Keratinocyte (primary cell): ENCODE measurements around the gene INPP5E. TPM values are rescaled to one million over a fixed set of nuclear protein-coding genes. Genes with fewer than 3 reads are reported as not detected.

Experiments used
- DNase-seq: peaks from one replicate; pipeline ENCODE4 v3.0.0-alpha.2; 2011; ENCODE audit warnings: low read depth, missing footprints, low spot score
- FAIRE-seq: peaks from 2 replicates; lab custom pipeline; 2011; peaks lifted over from hg19 to GRCh38; lab: Jason Lieb, UNC
- H2AFZ ChIP-seq: 2 replicates; pipeline ENCODE4 v1.6.0; 2012; ENCODE audit warnings: low read length, control low read depth, inconsistent platforms; ENCODE audit not compliant: control insufficient read depth
- H3K27ac ChIP-seq: 2 replicates; pipeline ENCODE4 v1.5.1; 2011; ENCODE audit warnings: low read length; ENCODE audit not compliant: control insufficient read depth, insufficient read depth
- H3K27me3 ChIP-seq: 3 replicates; pipeline ENCODE4 v1.6.0; 2011; ENCODE audit warnings: low read length; ENCODE audit not compliant: control insufficient read depth, insufficient read depth; ENCODE audit errors: extremely low read depth
- H3K36me3 ChIP-seq, 2 experiments: 2 replicates in 1 of 2; 3 replicates in 1 of 2; pipeline ENCODE4 v1.5.1; 2011; ENCODE audit warnings: low read length in 2 of 2, mild to moderate bottlenecking in 1 of 2; ENCODE audit not compliant: control insufficient read depth in 2 of 2, insufficient read depth in 2 of 2; ENCODE audit errors: extremely low read depth in 1 of 2
- H3K4me1 ChIP-seq: 3 replicates; pipeline ENCODE4 v1.5.1; 2011; ENCODE audit warnings: low read length; ENCODE audit not compliant: control insufficient read depth, insufficient read depth; ENCODE audit errors: extremely low read depth
- H3K4me2 ChIP-seq: 3 replicates; pipeline ENCODE4 v1.6.0; 2011; ENCODE audit warnings: low read depth, low read length; ENCODE audit not compliant: control insufficient read depth, insufficient read depth; ENCODE audit errors: extremely low read depth
- H3K4me3 ChIP-seq, 3 experiments: fragments of 200-600 bp in 1 of 3; sonication (generic) in 1 of 3; 2 replicates in 2 of 3; 3 replicates in 1 of 3; pipeline ENCODE4 v1.5.1; 2011 to 2016; ENCODE audit warnings: low read length in 3 of 3, mild to moderate bottlenecking in 3 of 3, control low read depth in 2 of 3, inconsistent platforms in 1 of 3, low read depth in 1 of 3, mixed read lengths in 1 of 3, mixed run types in 1 of 3, moderate library complexity in 1 of 3; ENCODE audit not compliant: control insufficient read depth in 2 of 3, insufficient read depth in 2 of 3; ENCODE audit errors: extremely low read depth in 1 of 3
- H3K79me2 ChIP-seq: 2 replicates; pipeline ENCODE4 v1.6.0; 2012; ENCODE audit warnings: low read length; ENCODE audit not compliant: control insufficient read depth, insufficient read depth
- H3K9ac ChIP-seq: 3 replicates; pipeline ENCODE4 v1.6.0; 2011; ENCODE audit warnings: low read length; ENCODE audit not compliant: control insufficient read depth, insufficient read depth; ENCODE audit errors: extremely low read depth
- H3K9me1 ChIP-seq: 3 replicates; pipeline ENCODE4 v1.6.0; 2011; ENCODE audit warnings: low read length; ENCODE audit not compliant: control insufficient read depth, insufficient read depth; ENCODE audit errors: extremely low read depth
- H3K9me3 ChIP-seq: 2 replicates; pipeline ENCODE4 v1.5.1; 2012; ENCODE audit warnings: low read depth, low read length; ENCODE audit not compliant: control insufficient read depth
- H4K20me1 ChIP-seq: 3 replicates; pipeline ENCODE4 v1.6.0; 2011; ENCODE audit warnings: low read length; ENCODE audit not compliant: control insufficient read depth, insufficient read depth; ENCODE audit errors: extremely low read depth
- CTCF ChIP-seq, 3 experiments: IDR thresholded peaks in 1 of 3; conservative IDR thresholded peaks in 1 of 3; optimal IDR thresholded peaks in 1 of 3; 2 replicates in 2 of 3; 3 replicates in 1 of 3; pipeline versions ENCODE3 to v1.5.1; 2011; ENCODE audit warnings: low read length in 3 of 3, mild to moderate bottlenecking in 3 of 3, moderate library complexity in 2 of 3, control low read depth in 1 of 3, inconsistent platforms in 1 of 3; ENCODE audit not compliant: insufficient read depth in 2 of 3; ENCODE audit errors: extremely low read depth in 1 of 3
- EZH2 ChIP-seq: IDR thresholded peaks from one replicate; pipeline ENCODE4 v1.6.1; 2012; ENCODE audit warnings: inconsistent platforms, mild to moderate bottlenecking, low read length, moderate library complexity
- dilution Hi-C: fragments of 300-500 bp; cut with MboI; formaldehyde crosslinking; loops from one replicate; pipeline ENCODE4 v1.7.0; 2020; ENCODE audit warnings: low sequenced_read_pairs; ENCODE audit not compliant: extremely low pct_ligation_motif_present
- polyA plus RNA-seq, 5 experiments: library from polyadenylated mRNA; depleted of rRNA in 3 of 5; stranded (reverse) in 3 of 5; stranded (forward) in 1 of 5; unstranded in 1 of 5; fragments of >200 nt; gene quantifications; 1 replicate in 1 of 5; 2 replicates in 3 of 5; 3 replicates in 1 of 5; pipeline versions ENCODE4 v1.2.1 to v1.2.3, GENCODE V29; 2011 to 2012; ENCODE audit warnings: missing spikeins in 2 of 5, low read depth in 1 of 5, low replicate concordance in 1 of 5

INPP5E gene
- polyA plus RNA-seq, 1 donor (not counting 4 experiments of a cell fraction or from before 2014, with no cell fraction given), result 4.4 TPM

- FAIRE-seq (no peak), DNase-seq (no peak)
- Histone ChIP-seq H3K36me3 (peaks cover 54 to 63% of the 10 kb centered on the region in 2 experiments), H3K27ac (no peak overlapping the region), H3K79me2 (no peaks in the 10 kb centered on the region), H3K9ac (no peak overlapping the region), H2AFZ (no peak overlapping the region), H3K4me1 (no peaks in the 10 kb centered on the region), H4K20me1 (peaks cover 3% of the 10 kb centered on the region), H3K4me3 (no peak overlapping the region), H3K4me2 (no peak overlapping the region), H3K9me1 (no peaks in the 10 kb centered on the region), H3K27me3 (no peaks in the 10 kb centered on the region), H3K9me3 (no peaks in the 10 kb centered on the region)
- no peak for TF ChIP-seq CTCF (optimal IDR thresholded peaks at IDR 0.05 in 1 of 3, IDR thresholded peaks at IDR 0.05 in 1 of 3, conservative IDR thresholded peaks at IDR 0.05 in 1 of 3; ENCODE audit: extremely low read depth in 1 of 3, insufficient read depth in 2 of 3, low read length in 3 of 3)
- no peak for TF ChIP-seq EZH2
- dilution Hi-C loops, result no loop called here
Observed at GRCh38 chr9:136455043-136456002, 15.7 kb upstream of the INPP5E start.

- no peaks in the 10 kb centered on the region for H3K9me3 ChIP-seq
- peaks cover 54 to 58% of the 10 kb centered on the region in 2 experiments for H3K36me3 ChIP-seq
- H3K9me1 ChIP-seq, result no peaks in the 10 kb centered on the region
- H4K20me1 ChIP-seq, result peaks cover 3% of the 10 kb centered on the region
- H3K27ac ChIP-seq, result no peak overlapping the region
- H3K4me3 ChIP-seq, result no peak overlapping the region
- no peak overlapping the region for H3K4me2 ChIP-seq
- H3K9ac ChIP-seq, result no peak overlapping the region
- H3K27me3 ChIP-seq, result no peaks in the 10 kb centered on the region
- TF ChIP-seq EZH2, result no peak
- no peak for TF ChIP-seq CTCF (optimal IDR thresholded peaks at IDR 0.05 in 1 of 3, IDR thresholded peaks at IDR 0.05 in 1 of 3, conservative IDR thresholded peaks at IDR 0.05 in 1 of 3; ENCODE audit: extremely low read depth in 1 of 3, insufficient read depth in 2 of 3, low read length in 3 of 3)
- FAIRE-seq, result no peak
- no peak for DNase-seq
- H2AFZ ChIP-seq, result no peak overlapping the region
- H3K79me2 ChIP-seq, result no peaks in the 10 kb centered on the region
- dilution Hi-C loops, result no loop called here
- H3K4me1 ChIP-seq, result no peaks in the 10 kb centered on the region
Observed at GRCh38 chr9:136454026-136454796, 14.6 kb upstream of the INPP5E start.
